Measurements from ENCODE around the gene GTPBP3. TPM values are rescaled to one million over a fixed set of nuclear protein-coding genes. Genes with fewer than 3 reads are reported as not detected.

GTPBP3 gene
- total RNA-seq, 4 donors from 2014 or later, result 18.7 to 29.0 (median 25.2) TPM

DNA sequence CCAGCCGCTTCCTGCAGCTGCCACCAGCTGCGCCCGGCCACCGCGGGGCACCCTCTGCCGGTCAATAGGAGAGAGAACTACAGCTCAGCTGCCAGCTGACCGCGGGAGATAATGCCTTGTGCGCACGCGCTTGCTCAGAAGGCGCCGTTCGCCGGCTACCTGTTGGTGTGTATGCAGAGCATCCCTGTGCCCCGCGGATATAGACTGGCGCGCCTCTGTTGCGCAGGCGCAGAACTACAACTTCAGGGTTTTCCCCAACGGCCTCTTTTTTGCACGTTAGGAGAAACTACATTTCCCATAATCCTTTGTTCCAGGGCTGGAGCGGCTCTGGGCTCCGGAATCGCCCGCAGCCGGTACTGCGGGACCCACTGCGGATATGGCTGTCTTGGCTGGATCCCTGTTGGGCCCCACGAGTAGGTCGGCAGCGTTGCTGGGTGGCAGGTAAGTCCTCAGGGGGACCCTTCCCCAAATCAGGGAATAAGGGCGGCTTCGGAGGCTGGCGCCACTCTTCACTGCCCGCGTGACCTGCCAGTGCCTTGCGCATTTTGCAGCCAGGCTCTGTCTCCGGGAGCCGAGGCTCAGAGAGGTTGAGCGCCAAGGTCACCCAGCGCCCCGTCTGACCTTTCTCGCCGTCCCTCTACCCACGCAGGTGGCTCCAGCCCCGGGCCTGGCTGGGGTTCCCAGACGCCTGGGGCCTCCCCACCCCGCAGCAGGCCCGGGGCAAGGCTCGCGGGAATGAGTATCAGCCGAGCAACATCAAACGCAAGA, 31.7 kb upstream of the GTPBP3 start, which contains the start of gene MRPL34:
TSS of gene MRPL34 (plus strand) at position 356 of the 768 bp plus-strand sequence. CDS start at position 377, 21 bp downstream.
- Histone ChIP-seq H3K36me3 (no peaks in the 10 kb centered on the region), H3K27me3 (no peaks in the 10 kb centered on the region), H3K4me3 (peak within 1 kb of the TSS; percentile 68), H3K9me3 (no peaks in the 10 kb centered on the region), H3K4me1 (peaks cover 65% of the 10 kb centered on the region), H3K27ac (peak within 1 kb of the TSS; percentile 92)
- TF ChIP-seq, protein P1, sequence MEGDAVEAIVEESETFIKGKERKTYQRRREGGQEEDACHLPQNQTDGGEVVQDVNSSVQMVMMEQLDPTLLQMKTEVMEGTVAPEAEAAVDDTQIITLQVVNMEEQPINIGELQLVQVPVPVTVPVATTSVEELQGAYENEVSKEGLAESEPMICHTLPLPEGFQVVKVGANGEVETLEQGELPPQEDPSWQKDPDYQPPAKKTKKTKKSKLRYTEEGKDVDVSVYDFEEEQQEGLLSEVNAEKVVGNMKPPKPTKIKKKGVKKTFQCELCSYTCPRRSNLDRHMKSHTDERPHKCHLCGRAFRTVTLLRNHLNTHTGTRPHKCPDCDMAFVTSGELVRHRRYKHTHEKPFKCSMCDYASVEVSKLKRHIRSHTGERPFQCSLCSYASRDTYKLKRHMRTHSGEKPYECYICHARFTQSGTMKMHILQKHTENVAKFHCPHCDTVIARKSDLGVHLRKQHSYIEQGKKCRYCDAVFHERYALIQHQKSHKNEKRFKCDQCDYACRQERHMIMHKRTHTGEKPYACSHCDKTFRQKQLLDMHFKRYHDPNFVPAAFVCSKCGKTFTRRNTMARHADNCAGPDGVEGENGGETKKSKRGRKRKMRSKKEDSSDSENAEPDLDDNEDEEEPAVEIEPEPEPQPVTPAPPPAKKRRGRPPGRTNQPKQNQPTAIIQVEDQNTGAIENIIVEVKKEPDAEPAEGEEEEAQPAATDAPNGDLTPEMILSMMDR (IDR thresholded peaks at IDR 0.05), result peak; percentile 71 to 79
- TF ChIP-seq EP300 (IDR thresholded peaks at IDR 0.05) (no peak), POLR2AphosphoS5 (IDR thresholded peaks at IDR 0.05) (peak in 2 of 3 donors; percentile 11 to 71), POLR2A (IDR thresholded peaks at IDR 0.05) (peak in 1 of 2 donors; percentile 11)
- 0% methylated on average over 44 of the region's 55 CpGs for WGBS
- peak; percentile 97 to 98 for DNase-seq (ENCODE audit: low spot score in 2 of 2)

- Histone ChIP-seq H3K27me3 (no peaks in the 10 kb centered on the region), H3K9me3 (no peaks in the 10 kb centered on the region), H3K4me3 (peak overlapping the region; percentile 68), H3K36me3 (no peaks in the 10 kb centered on the region), H3K4me1 (peaks cover 71% of the 10 kb centered on the region), H3K27ac (peak overlapping the region; percentile 92)
- WGBS, result 6% methylated on average over 27 of the region's 28 CpGs
- TF ChIP-seq POLR2A (IDR thresholded peaks at IDR 0.05) (no peak), EP300 (IDR thresholded peaks at IDR 0.05) (no peak), POLR2AphosphoS5 (IDR thresholded peaks at IDR 0.05) (no peak)
- TF ChIP-seq, protein P1 (IDR thresholded peaks at IDR 0.05), result no peak
- DNase-seq (ENCODE audit: low spot score in 2 of 2), result no peak
Measured at GRCh38 chr19:17306285-17306714, 31.1 kb upstream of the GTPBP3 start.

GRCh38 chr19:17307876-17308377, 29.4 kb upstream of the GTPBP3 start:
- Histone ChIP-seq H3K36me3 (peaks cover 3% of the 10 kb centered on the region), H3K4me1 (peaks cover 68% of the 10 kb centered on the region)

GRCh38 chr19:17309198-17309964, 28.0 kb upstream of the GTPBP3 start, which contains the start of gene DDA1:
TSS of gene DDA1 (plus strand) at chr19:17309563. CDS start at chr19:17309655, 92 bp downstream.
- H3K36me3 ChIP-seq, result peaks cover 12% of the 10 kb centered on the region
- H3K9me3 ChIP-seq, result no peaks in the 10 kb centered on the region
- TF ChIP-seq EP300 (IDR thresholded peaks at IDR 0.05) (no peak), POLR2A (IDR thresholded peaks at IDR 0.05) (peak in 1 of 2 donors; percentile 27), POLR2AphosphoS5 (IDR thresholded peaks at IDR 0.05) (peak in 2 of 3 donors; percentile 58 to 79)
- TF ChIP-seq, protein P1 (IDR thresholded peaks at IDR 0.05), result no peak
- H3K4me1 ChIP-seq, result peaks cover 57% of the 10 kb centered on the region
- peak; percentile 100 for DNase-seq (ENCODE audit: low spot score in 2 of 2)
- no peaks in the 10 kb centered on the region for H3K27me3 ChIP-seq
- WGBS, result 1% methylated on average over 28 of the region's 46 CpGs
- H3K4me3 ChIP-seq, result peak within 1 kb of the TSS; percentile 76
- H3K27ac ChIP-seq, result peak within 1 kb of the TSS; percentile 63

More at GRCh38 chr19:17307876-17308377, 29.4 kb upstream of the GTPBP3 start:
- WGBS, result 87% methylated on average over 8 of the region's 8 CpGs
- TF ChIP-seq POLR2A (IDR thresholded peaks at IDR 0.05) (no peak), EP300 (IDR thresholded peaks at IDR 0.05) (no peak), POLR2AphosphoS5 (IDR thresholded peaks at IDR 0.05) (no peak)
- TF ChIP-seq, protein P1 (IDR thresholded peaks at IDR 0.05), result no peak
- Histone ChIP-seq H3K4me3 (no peak overlapping the region), H3K9me3 (no peaks in the 10 kb centered on the region), H3K27me3 (no peaks in the 10 kb centered on the region), H3K27ac (no peak overlapping the region)
- no peak for DNase-seq (ENCODE audit: low spot score in 2 of 2)
